NCI-H1092 (cell line): Measurements from ENCODE around the gene TRIM47.

Experiments used
- DNase-seq: peaks from one replicate; lab custom pipeline; 2025; lab: John Stamatoyannopoulos, UW

Gene TRIM47, protein sequence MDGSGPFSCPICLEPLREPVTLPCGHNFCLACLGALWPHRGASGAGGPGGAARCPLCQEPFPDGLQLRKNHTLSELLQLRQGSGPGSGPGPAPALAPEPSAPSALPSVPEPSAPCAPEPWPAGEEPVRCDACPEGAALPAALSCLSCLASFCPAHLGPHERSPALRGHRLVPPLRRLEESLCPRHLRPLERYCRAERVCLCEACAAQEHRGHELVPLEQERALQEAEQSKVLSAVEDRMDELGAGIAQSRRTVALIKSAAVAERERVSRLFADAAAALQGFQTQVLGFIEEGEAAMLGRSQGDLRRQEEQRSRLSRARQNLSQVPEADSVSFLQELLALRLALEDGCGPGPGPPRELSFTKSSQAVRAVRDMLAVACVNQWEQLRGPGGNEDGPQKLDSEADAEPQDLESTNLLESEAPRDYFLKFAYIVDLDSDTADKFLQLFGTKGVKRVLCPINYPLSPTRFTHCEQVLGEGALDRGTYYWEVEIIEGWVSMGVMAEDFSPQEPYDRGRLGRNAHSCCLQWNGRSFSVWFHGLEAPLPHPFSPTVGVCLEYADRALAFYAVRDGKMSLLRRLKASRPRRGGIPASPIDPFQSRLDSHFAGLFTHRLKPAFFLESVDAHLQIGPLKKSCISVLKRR

GRCh38 chr17:75878174-75878998, at the start of gene TRIM47:
TSS of gene TRIM47 (minus strand) at chr17:75878581. CDS start at chr17:75878548, 33 bp downstream.
- peak; percentile 10 for DNase-seq

DNA sequence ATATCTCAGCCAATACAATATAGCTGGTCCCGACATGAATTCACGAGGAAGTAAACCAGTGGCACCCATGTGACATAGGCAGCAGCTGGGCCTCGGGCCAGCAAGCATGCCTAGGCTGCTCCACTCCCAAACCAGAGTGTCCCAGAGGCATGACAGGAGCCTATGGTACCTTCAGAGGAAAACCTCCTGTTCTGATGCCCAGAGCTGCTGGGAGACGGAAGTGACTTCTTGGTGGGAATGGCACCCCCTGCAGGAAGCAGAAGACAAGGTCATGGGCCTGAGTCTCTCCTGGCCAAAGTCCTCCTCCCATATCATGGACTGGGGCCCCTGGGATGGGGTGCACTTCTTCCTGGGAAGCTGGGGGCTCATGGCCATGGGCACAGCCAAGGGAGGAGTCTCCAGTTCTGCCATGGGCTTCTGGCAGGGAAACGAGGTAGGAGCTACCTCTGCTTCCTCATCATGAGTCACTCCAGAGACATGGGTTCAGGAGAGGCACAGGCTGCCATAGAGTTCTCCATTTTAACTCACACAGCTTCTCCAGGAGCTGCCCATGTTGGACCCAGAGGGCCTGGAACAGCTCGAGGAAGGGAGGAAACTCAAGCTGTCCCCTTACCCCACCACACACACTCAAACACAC, 49.0 kb upstream of the TRIM47 start:
- no peak for DNase-seq

DNA sequence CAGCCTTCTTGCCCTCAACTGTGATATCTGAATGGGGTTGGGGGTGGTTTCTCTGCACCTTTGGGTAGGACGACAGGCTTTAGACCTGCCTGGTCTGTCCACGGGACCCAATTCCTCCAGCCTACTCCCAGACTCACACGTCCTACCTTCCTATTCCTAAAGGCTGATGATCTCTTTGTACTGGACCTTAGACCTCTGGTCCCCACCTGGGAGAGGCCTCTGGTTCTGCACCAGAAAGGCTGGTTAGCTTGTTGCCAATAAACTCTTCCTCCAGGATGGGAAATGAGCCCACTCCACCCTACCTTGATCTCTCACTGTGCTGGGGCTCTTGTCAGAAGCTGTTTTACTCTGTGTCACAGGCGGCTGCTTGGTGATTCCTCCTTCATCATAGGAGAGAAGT, 48.1 kb upstream of the TRIM47 start:
- DNase-seq, result no peak

DNA sequence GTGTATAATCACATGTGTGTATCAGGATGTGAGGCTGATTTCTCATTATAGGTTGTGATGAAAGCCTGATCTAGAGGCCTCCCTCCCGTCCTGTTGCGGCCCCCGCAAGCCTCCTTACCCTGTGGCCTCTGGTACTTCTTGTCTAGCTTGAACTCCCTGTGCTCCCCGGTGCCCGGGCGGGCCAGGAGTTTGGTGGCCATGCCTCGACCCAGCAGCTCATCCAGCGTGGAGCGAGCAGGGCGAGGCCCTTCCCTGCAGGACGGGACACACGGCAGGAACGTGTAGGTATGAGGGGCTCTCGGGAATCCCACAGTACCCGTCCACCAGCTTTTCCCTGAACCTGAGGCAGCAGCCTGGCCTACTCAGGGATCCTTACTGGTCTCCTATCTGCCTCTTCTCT, 47.5 kb upstream of the TRIM47 start:
- DNase-seq, result no peak

- DNase-seq, result no peak
These were observed 46.7 kb upstream of the TRIM47 start for GRCh38 chr17:75925103-75925502.

DNA sequence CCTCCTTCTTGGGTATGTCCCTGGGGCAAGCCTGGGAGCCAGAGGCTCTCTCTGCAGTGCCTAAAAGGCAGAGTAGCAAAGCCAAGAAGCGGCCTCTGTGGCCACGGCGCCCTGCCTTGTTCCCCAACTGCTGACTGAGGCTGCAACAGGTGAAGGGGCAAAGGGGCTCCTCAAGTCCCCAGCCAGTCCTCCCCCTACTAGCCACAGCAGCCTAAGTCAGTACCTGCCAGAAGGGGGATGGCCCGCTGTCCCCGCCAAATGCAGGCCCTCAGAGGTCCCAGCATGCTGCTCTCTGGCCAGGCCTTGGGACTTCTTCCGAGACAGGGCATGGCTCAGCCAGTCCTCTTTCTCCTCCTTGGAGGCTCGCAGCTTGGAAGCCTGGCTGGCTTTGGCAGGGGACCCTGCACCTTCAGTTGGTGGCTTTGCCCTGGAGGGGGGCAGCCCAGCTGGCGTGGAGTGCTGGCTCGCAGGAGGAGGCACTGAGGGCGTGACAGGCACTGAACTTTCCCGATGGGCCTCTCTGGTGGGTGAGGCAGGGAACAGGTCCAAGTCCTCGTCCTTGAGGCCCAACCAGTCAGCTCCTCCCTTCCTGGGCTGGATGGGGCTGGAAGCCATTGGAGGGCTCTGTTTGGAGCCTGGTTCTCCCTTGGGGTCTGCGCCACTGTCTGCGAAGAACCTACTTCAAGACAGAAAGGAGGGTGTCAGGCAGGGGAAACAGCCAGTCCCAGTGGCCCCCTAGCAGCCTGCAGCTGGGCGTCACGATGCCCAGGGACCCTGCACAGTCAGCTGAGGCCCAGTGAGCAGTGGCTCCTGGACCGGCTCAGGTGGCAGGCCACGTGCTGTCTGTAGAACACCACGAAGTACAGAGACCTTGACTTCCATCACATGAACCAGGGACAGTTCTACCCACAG, 44.8 kb upstream of the TRIM47 start:
- DNase-seq, result no peak

GRCh38 chr17:75922173-75922961, 44.0 kb upstream of the TRIM47 start:
- no peak for DNase-seq

- DNase-seq, result no peak
These were observed 43.2 kb upstream of the TRIM47 start for GRCh38 chr17:75921596-75921995.

- no peak for DNase-seq
These were observed 41.7 kb upstream of the TRIM47 start for GRCh38 chr17:75920045-75920560.

- DNase-seq, result no peak
These were observed 41.2 kb upstream of the TRIM47 start for GRCh38 chr17:75919611-75920010.

DNA sequence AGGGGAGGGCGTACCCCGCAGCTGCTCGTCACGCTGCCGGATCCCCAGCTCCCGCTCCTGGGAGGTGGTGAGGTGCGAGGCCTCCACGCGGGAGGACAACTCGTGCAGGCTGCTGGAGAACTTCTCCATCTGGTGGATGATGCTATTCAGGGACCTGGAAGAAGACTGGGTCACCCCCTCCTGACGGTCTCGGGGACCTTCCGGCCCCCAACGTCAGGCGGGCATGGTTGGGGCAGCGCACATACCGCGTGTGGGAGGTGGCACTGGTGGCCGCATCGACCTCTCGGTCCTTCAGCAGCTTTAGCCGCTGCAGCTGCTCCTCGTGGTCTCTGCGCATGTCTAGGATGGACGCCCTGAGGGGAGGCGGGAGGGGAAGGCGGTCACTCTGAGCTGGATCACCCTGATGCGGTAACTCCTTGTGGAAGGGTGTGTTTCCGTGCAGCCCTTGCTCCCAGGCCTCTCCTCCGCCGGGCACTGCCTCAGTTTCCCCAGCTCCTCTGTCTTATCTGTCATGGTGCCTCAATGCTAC, 39.6 kb upstream of the TRIM47 start:
- DNase-seq, result no peak

DNA sequence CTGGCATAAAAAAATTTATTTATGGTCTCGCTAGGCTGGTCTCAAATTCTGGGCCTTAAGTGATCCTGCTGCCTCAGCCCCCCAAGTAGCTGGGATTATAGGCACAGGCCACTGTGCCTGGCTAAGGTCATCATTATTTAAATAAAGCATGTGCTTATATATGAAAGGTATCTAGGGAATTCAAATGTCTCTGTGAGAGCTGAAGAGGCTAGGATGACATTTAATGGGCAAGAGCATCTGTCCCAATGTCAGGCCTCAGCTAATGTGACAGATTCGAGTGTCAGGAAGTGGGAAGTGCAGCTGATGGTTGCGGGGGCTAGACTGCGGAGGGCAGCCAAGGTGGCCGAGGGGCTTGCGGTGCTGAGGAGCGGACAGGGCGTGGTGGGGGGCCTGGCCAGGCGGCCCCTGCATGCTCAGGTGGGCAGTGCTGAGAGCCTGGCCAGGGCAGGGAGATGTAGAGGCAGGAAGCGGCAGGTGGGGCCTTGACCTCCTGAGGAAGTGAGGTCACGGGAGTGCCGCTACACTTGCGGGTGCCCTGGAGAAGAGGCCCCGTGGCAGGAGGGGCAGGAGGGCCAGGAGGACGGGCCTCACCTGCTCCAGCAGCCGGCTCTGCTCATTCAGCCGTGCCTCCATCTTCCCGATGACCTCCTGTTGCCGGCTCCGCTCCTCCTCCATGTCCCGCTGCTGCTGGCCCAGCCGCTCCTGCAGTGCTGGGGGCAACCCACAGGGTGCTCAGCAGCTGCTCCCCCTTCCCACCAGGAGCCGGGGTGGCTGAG, 38.9 kb upstream of the TRIM47 start:
- DNase-seq, result no peak

DNA sequence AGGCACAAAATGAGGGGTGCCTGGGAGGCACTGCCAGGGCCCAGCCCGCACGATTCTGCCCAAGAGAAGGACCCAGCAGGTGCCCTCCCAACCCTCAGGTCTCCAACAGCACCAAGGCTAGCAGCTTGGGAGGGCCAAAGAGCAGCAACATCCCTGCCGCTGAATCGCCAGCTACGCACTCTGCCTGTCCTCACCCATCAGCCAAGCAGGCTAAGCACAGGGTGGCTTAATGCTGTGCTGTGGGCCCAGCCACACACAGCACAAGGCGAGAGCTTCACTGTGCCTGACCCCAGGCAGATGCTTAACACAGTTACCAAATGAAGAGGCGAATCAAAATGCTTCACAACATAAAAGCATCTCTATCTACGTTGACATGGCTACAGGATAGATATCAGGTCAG, 36.9 kb upstream of the TRIM47 start:
- no peak for DNase-seq

GRCh38 chr17:75914643-75915267, 36.4 kb upstream of the TRIM47 start:
- DNase-seq, result no peak

- DNase-seq, result no peak
These were observed 35.3 kb upstream of the TRIM47 start for GRCh38 chr17:75913537-75914210.

DNA sequence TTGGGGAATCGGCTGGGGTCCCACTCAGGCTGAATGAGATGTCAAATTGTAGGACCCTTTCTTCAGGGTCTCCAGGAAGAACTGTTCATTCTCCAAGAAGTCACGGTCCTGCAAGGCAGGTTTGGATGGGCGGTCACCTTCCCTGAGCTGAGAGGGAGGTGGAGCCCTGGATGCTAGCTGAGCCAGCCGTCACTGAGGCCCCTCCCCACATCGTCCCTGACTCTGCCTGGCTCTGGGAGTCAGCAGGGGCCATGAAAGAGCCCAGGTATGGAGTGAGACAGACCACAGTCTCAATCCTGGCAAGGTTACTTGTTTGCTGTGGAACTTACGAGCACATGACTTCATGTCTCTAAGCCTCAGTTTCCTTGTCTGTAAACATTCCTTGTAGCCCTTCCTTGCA, 32.3 kb upstream of the TRIM47 start:
- DNase-seq, result no peak

DNA sequence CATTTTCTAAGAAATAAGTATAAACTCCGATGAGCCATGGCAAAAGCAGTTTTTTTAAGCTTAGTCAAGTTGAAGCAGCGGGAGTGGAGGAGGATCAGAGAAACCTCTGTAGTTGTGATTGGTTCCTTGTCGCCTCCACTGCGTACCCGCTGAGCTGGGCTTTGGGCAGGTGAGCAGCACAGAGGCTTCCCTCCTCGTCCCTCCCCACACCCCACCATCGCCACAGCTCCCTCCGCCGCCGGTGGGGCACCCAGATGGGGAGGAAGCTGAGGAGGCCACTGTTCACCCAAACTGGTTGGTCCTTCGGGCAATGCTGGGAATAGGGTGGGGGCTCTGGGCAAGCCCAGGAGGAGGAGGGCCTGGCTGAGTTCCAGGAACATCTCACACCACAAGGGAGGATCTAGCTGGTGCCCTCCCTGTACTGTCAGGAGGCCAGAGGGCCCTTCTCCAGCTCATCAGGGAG, 31.5 kb upstream of the TRIM47 start:
- peak; percentile 74 for DNase-seq
